MM.1S (cell line): ENCODE results near the gene CDON.

ENCODE experiments used
- EZH2 ChIP-seq: fragments of 300-600 bp; sonication (generic); optimal IDR thresholded peaks from 2 replicates; pipeline ENCODE3; 2017; ENCODE audit warnings: low read depth, mild to moderate bottlenecking, antibody characterized with exemption, low read length, mixed read lengths
- TF ChIP-seq, protein P1 (sequence below): fragments of 300-600 bp; sonication (generic); IDR thresholded peaks from 2 replicates; pipeline ENCODE4 v1.5.1; 2016; ENCODE audit warnings: antibody characterized with exemption, low read length, mixed read lengths

GRCh38 chr11:125939081-125939521, 123.6 kb downstream of the CDON start:
- TF ChIP-seq, protein P1, sequence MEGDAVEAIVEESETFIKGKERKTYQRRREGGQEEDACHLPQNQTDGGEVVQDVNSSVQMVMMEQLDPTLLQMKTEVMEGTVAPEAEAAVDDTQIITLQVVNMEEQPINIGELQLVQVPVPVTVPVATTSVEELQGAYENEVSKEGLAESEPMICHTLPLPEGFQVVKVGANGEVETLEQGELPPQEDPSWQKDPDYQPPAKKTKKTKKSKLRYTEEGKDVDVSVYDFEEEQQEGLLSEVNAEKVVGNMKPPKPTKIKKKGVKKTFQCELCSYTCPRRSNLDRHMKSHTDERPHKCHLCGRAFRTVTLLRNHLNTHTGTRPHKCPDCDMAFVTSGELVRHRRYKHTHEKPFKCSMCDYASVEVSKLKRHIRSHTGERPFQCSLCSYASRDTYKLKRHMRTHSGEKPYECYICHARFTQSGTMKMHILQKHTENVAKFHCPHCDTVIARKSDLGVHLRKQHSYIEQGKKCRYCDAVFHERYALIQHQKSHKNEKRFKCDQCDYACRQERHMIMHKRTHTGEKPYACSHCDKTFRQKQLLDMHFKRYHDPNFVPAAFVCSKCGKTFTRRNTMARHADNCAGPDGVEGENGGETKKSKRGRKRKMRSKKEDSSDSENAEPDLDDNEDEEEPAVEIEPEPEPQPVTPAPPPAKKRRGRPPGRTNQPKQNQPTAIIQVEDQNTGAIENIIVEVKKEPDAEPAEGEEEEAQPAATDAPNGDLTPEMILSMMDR, result no peak
- TF ChIP-seq EZH2, result no peak
